IPS DF 6.9 (cell line): Measurements from ENCODE around the gene TMEM94.
"Not testable (repeated sequence)": the region's sequence is repeated elsewhere in the genome, so short reads cannot be mapped to it uniquely, and the experiment has no call there.

Experiments
- DNase-seq: peaks from one replicate; pipeline ENCODE4 v3.0.0-alpha.2; 2013; ENCODE audit warnings: low read depth, low spot score
- H3K27ac ChIP-seq: one replicate; pipeline ENCODE4 v1.5.1; 2013; ENCODE audit warnings: low read length, control low read depth
- H3K27me3 ChIP-seq: 2 replicates; pipeline ENCODE4 v1.6.1; 2013; ENCODE audit warnings: mild to moderate bottlenecking, low read length; ENCODE audit not compliant: control insufficient read depth, insufficient read depth
- H3K36me3 ChIP-seq: 2 replicates; pipeline ENCODE4 v1.6.1; 2013; ENCODE audit warnings: low read length; ENCODE audit not compliant: control insufficient read depth, insufficient read depth
- H3K4me1 ChIP-seq: 2 replicates; pipeline ENCODE4 v1.6.1; 2013; ENCODE audit warnings: low read length; ENCODE audit not compliant: control insufficient read depth, insufficient read depth
- H3K4me3 ChIP-seq: 2 replicates; pipeline ENCODE4 v1.5.1; 2013; ENCODE audit warnings: mild to moderate bottlenecking, low read length
- H3K9me3 ChIP-seq: 2 replicates; pipeline ENCODE4 v1.6.1; 2013; ENCODE audit warnings: low read length, inconsistent platforms; ENCODE audit not compliant: control insufficient read depth, insufficient read depth
- WGBS: extraction: QIAGEN DNeasy Blood & Tissue Kit; methylation state at CpG from one replicate; pipeline ENCODE4 v1.1.7; 2013; ENCODE audit warnings: mixed read lengths, missing lambda C conversion rate; ENCODE audit not compliant: insufficient read length, insufficient coverage; 5-methylcytosine and 5-hydroxymethylcytosine counted together

Gene TMEM94

GRCh38 chr17:75476752-75477489 lies 20.5 kb downstream of the TMEM94 start:
- Histone ChIP-seq H3K4me1 (peaks cover 1% of the 10 kb centered on the region; the same call in 1 of the 2 replicates), H3K9me3 (no peaks in the 10 kb centered on the region), H3K27ac (no peak overlapping the region), H3K36me3 (no peaks in the 10 kb centered on the region), H3K4me3 (no peak overlapping the region), H3K27me3 (no peaks in the 10 kb centered on the region)
- DNase-seq, result no peak
- WGBS, result no CpG with 5 or more reads among the region's 11 CpGs

DNA sequence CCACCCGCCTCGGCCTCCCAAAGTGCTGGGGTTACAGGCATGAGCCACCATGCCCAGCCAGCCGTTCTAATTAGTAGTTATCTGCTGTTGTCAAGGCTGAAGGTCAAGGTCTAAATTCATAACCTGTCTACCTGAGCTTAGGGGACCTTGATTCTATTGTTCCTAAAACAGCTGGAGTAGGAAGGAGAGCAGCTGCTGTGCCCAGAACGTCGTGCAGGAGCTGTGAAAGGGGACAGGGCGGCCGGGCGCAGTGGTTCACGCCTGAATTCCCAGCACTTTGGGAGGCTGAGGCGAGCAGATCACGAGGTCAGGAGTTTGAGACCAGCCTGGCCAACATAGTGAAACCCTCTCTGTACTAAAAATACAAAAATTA lies 21.0 kb downstream of the TMEM94 start:
- H3K36me3 ChIP-seq, H3K27ac ChIP-seq, H3K4me1 ChIP-seq, H3K9me3 ChIP-seq, H3K4me3 ChIP-seq, DNase-seq, H3K27me3 ChIP-seq: not testable (repeated sequence)
- no CpG with 5 or more reads among the region's 11 CpGs for WGBS

DNA sequence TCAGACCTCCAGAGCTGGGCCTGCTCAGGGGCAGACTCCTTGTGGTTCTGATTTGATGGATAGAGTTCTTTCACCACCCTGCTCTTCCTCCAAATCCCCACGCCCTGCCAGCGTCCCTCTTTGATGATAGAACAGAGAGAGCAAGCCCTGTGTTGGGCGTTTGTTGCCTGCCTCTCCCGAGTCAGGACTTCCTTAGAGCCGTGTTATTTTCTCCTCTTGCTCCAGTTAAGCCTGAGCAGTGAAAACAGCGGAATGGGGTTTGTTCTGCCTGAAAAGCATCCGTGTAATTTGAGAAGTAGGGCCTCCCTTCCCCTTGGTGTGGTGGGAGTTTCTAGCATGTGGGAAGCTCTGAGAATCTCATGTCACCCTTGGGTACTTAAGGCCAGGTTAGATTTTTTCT lies 22.1 kb downstream of the TMEM94 start:
- H3K27ac ChIP-seq, result no peak overlapping the region
- no peaks in the 10 kb centered on the region for H3K9me3 ChIP-seq
- H3K4me3 ChIP-seq, result no peak overlapping the region
- peaks cover 1% of the 10 kb centered on the region; the same call in 1 of the 2 replicates for H3K4me1 ChIP-seq
- no peak for DNase-seq
- no peaks in the 10 kb centered on the region for H3K27me3 ChIP-seq
- no CpG with 5 or more reads among the region's 7 CpGs for WGBS
- H3K36me3 ChIP-seq, result no peaks in the 10 kb centered on the region

- no CpG with 5 or more reads among the region's 6 CpGs for WGBS
- Histone ChIP-seq H3K4me1 (peaks cover 1% of the 10 kb centered on the region; the same call in 1 of the 2 replicates), H3K27me3 (no peaks in the 10 kb centered on the region), H3K36me3 (no peaks in the 10 kb centered on the region), H3K27ac (no peak overlapping the region), H3K9me3 (no peaks in the 10 kb centered on the region), H3K4me3 (no peak overlapping the region)
- DNase-seq, result no peak
These were observed 23.8 kb downstream of the TMEM94 start for GRCh38 chr17:75480281-75480680.

DNA sequence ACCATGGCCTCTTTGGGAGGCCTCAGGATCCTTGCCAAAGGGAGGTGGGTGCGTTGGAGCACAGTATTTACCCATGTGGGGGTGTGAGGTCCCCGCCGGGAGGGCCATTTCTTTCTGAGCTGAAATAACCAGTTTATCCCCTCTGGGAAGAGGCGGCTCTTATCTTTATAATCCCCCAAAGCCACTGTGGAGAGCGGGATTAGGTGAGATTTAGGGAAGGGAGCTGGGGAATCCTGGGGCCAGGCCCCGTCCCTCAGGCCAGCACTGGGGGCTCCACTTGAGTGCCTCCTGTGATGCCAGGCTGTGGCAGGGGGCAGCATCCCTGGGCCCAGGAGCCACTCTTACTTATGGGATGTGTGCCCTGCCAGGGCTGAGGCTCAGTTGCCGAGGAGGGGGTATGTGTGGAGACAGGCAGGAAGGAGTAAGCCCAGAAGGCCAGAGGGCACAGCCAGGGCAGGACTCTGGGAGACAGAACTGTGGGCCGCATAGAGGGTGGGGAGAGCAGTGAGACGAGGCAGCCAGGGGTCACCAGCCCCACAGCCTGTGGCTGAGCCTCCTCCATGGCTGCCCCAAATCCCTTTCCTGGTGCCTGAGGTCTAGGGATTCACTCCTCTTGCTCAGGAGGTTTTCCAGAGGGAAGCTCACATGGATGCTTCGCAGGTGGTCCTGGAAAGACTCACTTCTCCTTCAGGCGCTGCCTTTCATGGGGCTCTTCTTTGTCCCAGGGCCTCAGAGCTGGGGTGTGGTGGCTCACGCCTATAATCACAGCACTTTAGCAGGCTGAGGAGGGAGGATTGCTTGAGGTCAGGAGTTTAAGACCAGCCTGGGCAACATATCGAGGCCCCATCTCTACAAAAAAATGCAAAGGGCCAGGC lies 25.0 kb downstream of the TMEM94 start:
- no CpG with 5 or more reads among the region's 13 CpGs for WGBS
- H3K27ac ChIP-seq, result no peak overlapping the region
- peaks cover 1% of the 10 kb centered on the region; the same call in 1 of the 2 replicates for H3K4me1 ChIP-seq
- no peaks in the 10 kb centered on the region for H3K36me3 ChIP-seq
- H3K4me3 ChIP-seq, result no peak overlapping the region
- no peaks in the 10 kb centered on the region for H3K27me3 ChIP-seq
- DNase-seq, result no peak
- no peaks in the 10 kb centered on the region for H3K9me3 ChIP-seq

DNA sequence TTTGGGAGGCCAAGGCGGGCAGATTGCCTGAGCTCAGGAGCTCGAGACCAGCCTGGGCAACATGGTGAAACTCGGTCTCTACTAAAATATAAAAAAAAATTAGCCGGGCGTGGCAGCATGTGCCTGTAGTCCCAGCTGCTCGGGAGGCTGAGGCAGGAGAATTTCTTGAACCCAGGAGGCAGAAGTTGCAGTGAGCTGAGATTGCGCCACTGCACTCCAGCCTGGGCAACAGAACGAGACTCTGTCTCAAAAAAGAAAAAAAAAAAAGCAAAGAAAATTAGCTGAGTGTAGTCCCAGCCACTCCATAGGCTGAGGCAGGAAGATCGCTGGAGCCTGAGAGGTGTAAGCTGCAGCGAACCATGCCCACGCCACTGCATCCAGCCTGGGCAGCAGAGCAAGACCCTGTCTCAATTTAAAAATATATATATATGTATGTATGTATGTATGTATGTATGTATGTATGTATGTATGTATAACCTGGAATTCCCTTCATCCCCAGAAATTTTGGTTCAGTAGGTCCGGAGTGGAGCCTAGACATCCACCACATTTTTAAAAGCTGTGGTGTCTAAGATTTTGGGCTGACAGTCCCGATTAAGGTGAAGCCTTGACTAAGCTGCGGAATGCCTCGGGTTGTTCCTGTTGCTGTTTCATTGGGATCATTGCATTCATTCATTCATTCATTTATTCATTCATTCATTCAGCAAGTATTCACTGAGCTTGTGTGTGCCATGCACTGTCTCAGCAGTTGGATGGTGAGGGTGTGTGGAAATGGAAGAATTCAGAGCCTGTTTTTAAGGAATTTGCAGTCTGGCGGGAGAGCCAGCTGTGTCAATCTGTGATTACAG lies 25.9 kb downstream of the TMEM94 start:
- Histone ChIP-seq H3K4me1 (peaks cover 1% of the 10 kb centered on the region; the same call in 1 of the 2 replicates), H3K4me3 (no peak overlapping the region), H3K9me3 (no peaks in the 10 kb centered on the region), H3K27ac (no peak overlapping the region), H3K36me3 (no peaks in the 10 kb centered on the region), H3K27me3 (no peaks in the 10 kb centered on the region)
- no peak for DNase-seq
- WGBS, result no CpG with 5 or more reads among the region's 16 CpGs

DNA sequence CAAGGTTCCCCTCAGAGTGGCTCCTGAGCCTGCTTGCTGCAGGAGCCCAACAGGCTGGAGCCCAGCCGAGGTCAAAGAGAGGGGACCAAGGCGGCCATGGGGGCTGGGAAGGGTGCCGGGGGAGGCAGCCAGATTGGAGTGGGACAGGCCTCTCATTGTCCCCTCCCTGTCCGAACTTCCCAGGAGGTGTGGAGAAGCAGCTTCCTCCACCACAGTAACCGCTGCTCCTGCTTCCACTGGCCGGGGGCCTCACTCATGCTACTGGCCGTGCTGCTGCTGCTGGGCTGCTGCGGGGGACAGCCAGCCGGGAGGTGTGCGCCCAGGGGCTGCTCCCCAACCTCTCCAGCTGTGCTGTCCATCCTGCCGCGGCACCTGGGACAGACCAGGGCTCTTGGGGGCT lies 29.3 kb downstream of the TMEM94 start:
- WGBS, result no CpG with 5 or more reads among the region's 12 CpGs
- H3K27ac ChIP-seq, result no peak overlapping the region
- H3K9me3 ChIP-seq, result no peaks in the 10 kb centered on the region
- no peaks in the 10 kb centered on the region for H3K27me3 ChIP-seq
- H3K36me3 ChIP-seq, result no peaks in the 10 kb centered on the region
- no peak for DNase-seq
- no peak overlapping the region for H3K4me3 ChIP-seq
- H3K4me1 ChIP-seq, result no peaks in the 10 kb centered on the region

- H3K36me3 ChIP-seq, result no peaks in the 10 kb centered on the region
- no peak overlapping the region for H3K4me3 ChIP-seq
- no peak overlapping the region for H3K27ac ChIP-seq
- no CpG with 5 or more reads among the region's 14 CpGs for WGBS
- no peaks in the 10 kb centered on the region for H3K27me3 ChIP-seq
- no peak for DNase-seq
- no peaks in the 10 kb centered on the region for H3K4me1 ChIP-seq
- no peaks in the 10 kb centered on the region for H3K9me3 ChIP-seq
These were observed 29.7 kb downstream of the TMEM94 start for GRCh38 chr17:75486151-75486550.

GRCh38 chr17:75486951-75487350 lies 30.5 kb downstream of the TMEM94 start:
- H3K27me3 ChIP-seq, result no peaks in the 10 kb centered on the region
- no peaks in the 10 kb centered on the region for H3K4me1 ChIP-seq
- no peak overlapping the region for H3K4me3 ChIP-seq
- H3K9me3 ChIP-seq, result no peaks in the 10 kb centered on the region
- WGBS, result no CpG with 5 or more reads among the region's 5 CpGs
- peaks cover 4% of the 10 kb centered on the region for H3K36me3 ChIP-seq
- no peak for DNase-seq
- H3K27ac ChIP-seq, result no peak overlapping the region
